Activated CD8-positive, alpha-beta memory T cell treated with anti-CD3 and anti-CD28 coated beads, Interleukin-2, amount 50 U/mL, for 4 hours (primary cell): Measurements from ENCODE around the gene GNE.
"Not testable (repeated sequence)": the region's sequence is repeated elsewhere in the genome, so short reads cannot be mapped to it uniquely, and the experiment has no call there.

Experiments used
- DNase-seq: peaks from one replicate; pipeline ENCODE4 v3.0.0-alpha.2; 2020

The GNE gene

GRCh38 chr9:36263683-36264082, 5.4 kb upstream of the GNE start:
- no peak for DNase-seq

- DNase-seq = no peak
Observed at GRCh38 chr9:36258996-36259533, 817 bp upstream of the GNE start.

- DNase-seq = no peak
Observed at GRCh38 chr9:36251428-36251827, 6.8 kb downstream of the GNE start.

- DNase-seq = no peak
Observed at GRCh38 chr9:36250079-36250478, 8.2 kb downstream of the GNE start.

GRCh38 chr9:36249189-36249588, 9.1 kb downstream of the GNE start:
- no peak for DNase-seq

- not testable (repeated sequence) for DNase-seq
Observed at GRCh38 chr9:36248061-36248460, 10.2 kb downstream of the GNE start.

- no peak for DNase-seq
Observed at GRCh38 chr9:36247356-36247755, 10.9 kb downstream of the GNE start.

- DNase-seq = no peak
Observed at GRCh38 chr9:36245906-36246305, 12.3 kb downstream of the GNE start.

GRCh38 chr9:36239675-36240074, 18.6 kb downstream of the GNE start:
- not testable (repeated sequence) for DNase-seq

- not testable (repeated sequence) for DNase-seq
Observed at GRCh38 chr9:36239205-36239604, 19.0 kb downstream of the GNE start.

- no peak for DNase-seq
Observed at GRCh38 chr9:36237230-36237629, 21.0 kb downstream of the GNE start.

GRCh38 chr9:36222449-36222848, 35.8 kb downstream of the GNE start:
- DNase-seq = no peak

GRCh38 chr9:36221667-36222066, 36.6 kb downstream of the GNE start:
- no peak for DNase-seq

GRCh38 chr9:36218411-36218901, 39.8 kb downstream of the GNE start:
- no peak for DNase-seq

GRCh38 chr9:36218011-36218410, 40.2 kb downstream of the GNE start:
- no peak for DNase-seq

- no peak for DNase-seq
Observed at GRCh38 chr9:36217256-36217968, 40.8 kb downstream of the GNE start.

GRCh38 chr9:36214571-36214970, 43.7 kb downstream of the GNE start:
- no peak for DNase-seq

- no peak for DNase-seq
Observed at GRCh38 chr9:36213989-36214388, 44.3 kb downstream of the GNE start.

GRCh38 chr9:36213387-36213786, 44.9 kb downstream of the GNE start:
- no peak for DNase-seq

- no peak for DNase-seq
Observed at GRCh38 chr9:36211510-36211909, 46.7 kb downstream of the GNE start.

GRCh38 chr9:36210722-36211121, 47.5 kb downstream of the GNE start:
- no peak for DNase-seq

GRCh38 chr9:36208521-36209253, 49.6 kb downstream of the GNE start:
- DNase-seq = no peak

GRCh38 chr9:36207546-36208012, 50.7 kb downstream of the GNE start:
- DNase-seq = no peak

- no peak for DNase-seq
Observed at GRCh38 chr9:36207016-36207415, 51.2 kb downstream of the GNE start.
